Endothelial cell of umbilical vein (primary cell): ENCODE data around the gene PCDH8.

Experiments used
- EZH2 ChIP-seq: IDR thresholded peaks from 2 replicates; pipeline ENCODE4 v1.6.1; 2012; ENCODE audit warnings: borderline replicate concordance, low read depth, mild to moderate bottlenecking, moderate library complexity, low read length, inconsistent platforms; ENCODE audit not compliant: severe bottlenecking
- FOS ChIP-seq: IDR thresholded peaks from 2 replicates; pipeline ENCODE4 v1.6.1; 2011; ENCODE audit warnings: mild to moderate bottlenecking, low read length, moderate library complexity, borderline replicate concordance; ENCODE audit not compliant: insufficient read depth
- JUN ChIP-seq: IDR thresholded peaks from 2 replicates; pipeline ENCODE4 v1.6.1; 2011; ENCODE audit warnings: borderline replicate concordance, low read depth; ENCODE audit not compliant: insufficient read length, insufficient read depth
- POLR2A ChIP-seq: IDR thresholded peaks from 2 replicates; pipeline ENCODE4 v1.6.1; 2012; ENCODE audit warnings: low read depth, mild to moderate bottlenecking, control low read depth, low read length
- POLR2AphosphoS5 ChIP-seq: IDR thresholded peaks from 2 replicates; pipeline ENCODE4 v1.6.1; 2012; ENCODE audit warnings: low read depth, mild to moderate bottlenecking, control low read depth, low read length, moderate library complexity; ENCODE audit not compliant: insufficient read depth
- TF ChIP-seq, protein P1 (sequence below), 2 donors: IDR thresholded peaks; 1 replicate in 1 of 2; 2 replicates in 1 of 2; pipeline ENCODE4 v1.5.1; 2011; ENCODE audit warnings: low read length in 2 of 2, mild to moderate bottlenecking in 2 of 2, moderate library complexity in 2 of 2, control low read depth in 1 of 2, inconsistent platforms in 1 of 2, low read depth in 1 of 2; ENCODE audit not compliant: insufficient read depth in 1 of 2; ENCODE audit errors: extremely low read depth in 1 of 2

DNA sequence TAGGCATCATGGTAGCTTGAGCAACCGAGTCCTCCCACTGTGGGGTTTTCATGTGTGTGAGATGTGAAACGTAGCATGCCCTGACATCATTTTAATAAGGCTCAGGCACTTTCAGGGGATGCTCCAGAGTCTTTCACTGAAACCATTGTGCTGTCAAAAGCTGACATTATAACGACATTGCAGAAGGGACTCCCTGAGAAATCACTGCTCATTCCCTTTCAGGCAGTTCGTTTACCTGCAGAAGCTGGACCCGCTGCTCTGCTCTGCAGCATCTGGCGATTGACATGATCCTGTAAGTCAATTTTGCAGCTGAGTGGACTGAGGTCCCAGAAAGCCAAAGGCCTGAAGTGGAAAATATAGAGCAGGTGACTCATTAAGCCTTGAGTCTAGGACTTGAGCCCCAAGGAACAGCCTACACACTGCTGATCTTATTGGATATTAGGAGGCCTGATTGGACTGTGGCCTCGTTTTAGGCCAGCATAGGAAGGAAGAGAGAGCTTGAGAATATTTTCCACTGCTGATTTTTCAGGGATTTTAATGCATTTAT lies 54.9 kb downstream of the PCDH8 start:
- TF ChIP-seq POLR2AphosphoS5: no peak
- no peak for TF ChIP-seq JUN
- TF ChIP-seq EZH2: no peak
- no peak for TF ChIP-seq FOS
- TF ChIP-seq, protein P1, sequence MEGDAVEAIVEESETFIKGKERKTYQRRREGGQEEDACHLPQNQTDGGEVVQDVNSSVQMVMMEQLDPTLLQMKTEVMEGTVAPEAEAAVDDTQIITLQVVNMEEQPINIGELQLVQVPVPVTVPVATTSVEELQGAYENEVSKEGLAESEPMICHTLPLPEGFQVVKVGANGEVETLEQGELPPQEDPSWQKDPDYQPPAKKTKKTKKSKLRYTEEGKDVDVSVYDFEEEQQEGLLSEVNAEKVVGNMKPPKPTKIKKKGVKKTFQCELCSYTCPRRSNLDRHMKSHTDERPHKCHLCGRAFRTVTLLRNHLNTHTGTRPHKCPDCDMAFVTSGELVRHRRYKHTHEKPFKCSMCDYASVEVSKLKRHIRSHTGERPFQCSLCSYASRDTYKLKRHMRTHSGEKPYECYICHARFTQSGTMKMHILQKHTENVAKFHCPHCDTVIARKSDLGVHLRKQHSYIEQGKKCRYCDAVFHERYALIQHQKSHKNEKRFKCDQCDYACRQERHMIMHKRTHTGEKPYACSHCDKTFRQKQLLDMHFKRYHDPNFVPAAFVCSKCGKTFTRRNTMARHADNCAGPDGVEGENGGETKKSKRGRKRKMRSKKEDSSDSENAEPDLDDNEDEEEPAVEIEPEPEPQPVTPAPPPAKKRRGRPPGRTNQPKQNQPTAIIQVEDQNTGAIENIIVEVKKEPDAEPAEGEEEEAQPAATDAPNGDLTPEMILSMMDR (IDR thresholded peaks at IDR 0.05; ENCODE audit: extremely low read depth in 1 of 2, insufficient read depth in 1 of 2, low read depth in 1 of 2, low read length in 2 of 2): no peak
- no peak for TF ChIP-seq POLR2A
